Mesendoderm (in vitro differentiated cells): ENCODE data around the gene ANO2.

Experiments used
- DNase-seq: peaks from one replicate; pipeline ENCODE4 v3.0.0; 2013
- H2AK5ac ChIP-seq: 2 replicates; pipeline ENCODE4 v1.6.1; 2013; ENCODE audit warnings: low read length, inconsistent platforms
- H2BK120ac ChIP-seq: 2 replicates; pipeline ENCODE4 v1.6.1; 2013; ENCODE audit warnings: low read depth, mild to moderate bottlenecking, low read length, moderate library complexity, mixed read lengths
- H2BK15ac ChIP-seq: replicated peaks from 2 replicates; pipeline ENCODE4 v1.6.1; 2013; ENCODE audit warnings: low read depth, mild to moderate bottlenecking, moderate library complexity
- H2BK5ac ChIP-seq: 2 replicates; pipeline ENCODE4 v1.6.1; 2013; ENCODE audit warnings: low read length, inconsistent platforms
- H3K18ac ChIP-seq: 2 replicates; pipeline ENCODE4 v1.6.1; 2013; ENCODE audit warnings: mild to moderate bottlenecking, low read length, mixed read lengths
- H3K23ac ChIP-seq: one replicate; pipeline ENCODE4 v1.6.1; 2013; ENCODE audit warnings: low read length
- H3K27ac ChIP-seq: 2 replicates; pipeline ENCODE4 v1.5.1; 2013; ENCODE audit warnings: low read depth, mild to moderate bottlenecking, inconsistent platforms, low read length, moderate library complexity
- H3K27me3 ChIP-seq: 2 replicates; pipeline ENCODE4 v1.6.1; 2013; ENCODE audit warnings: low read length, control low read depth, mild to moderate bottlenecking, inconsistent platforms; ENCODE audit not compliant: insufficient read depth, poor library complexity
- H3K36me3 ChIP-seq: 2 replicates; pipeline ENCODE4 v1.6.1; 2013; ENCODE audit warnings: low read length, inconsistent platforms; ENCODE audit not compliant: control insufficient read depth, insufficient read depth
- H3K4ac ChIP-seq: one replicate; pipeline ENCODE4 v1.6.1; 2013; ENCODE audit warnings: low read depth, mild to moderate bottlenecking, low read length, moderate library complexity
- H3K4me1 ChIP-seq: 2 replicates; pipeline ENCODE4 v1.6.1; 2013; ENCODE audit warnings: low read depth, low read length, inconsistent platforms; ENCODE audit not compliant: control insufficient read depth
- H3K4me2 ChIP-seq: 2 replicates; pipeline ENCODE4 v1.6.1; 2013; ENCODE audit warnings: low read length
- H3K4me3 ChIP-seq: 2 replicates; pipeline ENCODE4 v1.5.1; 2013; ENCODE audit warnings: mild to moderate bottlenecking, low read length
- H3K56ac ChIP-seq: one replicate; pipeline ENCODE4 v1.6.1; 2013; ENCODE audit warnings: low read length
- H3K79me1 ChIP-seq: 2 replicates; pipeline ENCODE4 v1.6.1; 2013; ENCODE audit warnings: low read length, inconsistent platforms
- H3K79me2 ChIP-seq: 2 replicates; pipeline ENCODE4 v1.6.1; 2013; ENCODE audit warnings: mild to moderate bottlenecking, low read length; ENCODE audit not compliant: control insufficient read depth, insufficient read depth
- H3K9ac ChIP-seq: 2 replicates; pipeline ENCODE4 v1.6.1; 2013; ENCODE audit warnings: low read length, inconsistent platforms
- H4K5ac ChIP-seq: one replicate; pipeline ENCODE4 v1.6.1; 2013; ENCODE audit warnings: low read length
- H4K8ac ChIP-seq: one replicate; pipeline ENCODE4 v1.6.1; 2013; ENCODE audit warnings: low read depth, mild to moderate bottlenecking, control low read depth, low read length, moderate library complexity
- WGBS: extraction: QIAGEN DNeasy Blood & Tissue Kit; methylation state at CpG from one replicate; pipeline ENCODE4 v1.1.7; 2013; ENCODE audit warnings: low lambda C conversion rate, missing lambda C conversion rate; ENCODE audit not compliant: insufficient coverage; ENCODE audit errors: extremely low coverage; 5-methylcytosine and 5-hydroxymethylcytosine counted together

Gene ANO2

GRCh38 chr12:5925646-5926045 lies 19.4 kb downstream of the ANO2 start:
- Histone ChIP-seq H3K27ac (no peak overlapping the region), H3K4ac (no peak overlapping the region), H3K4me2 (no peak overlapping the region), H3K4me1 (no peaks in the 10 kb centered on the region), H3K4me3 (no peak overlapping the region), H3K56ac (no peak overlapping the region), H3K9ac (no peak overlapping the region), H4K8ac (no peak overlapping the region), H2BK5ac (no peak overlapping the region), H3K36me3 (no peaks in the 10 kb centered on the region), H4K5ac (no peak overlapping the region), H3K79me2 (no peaks in the 10 kb centered on the region), H3K79me1 (no peaks in the 10 kb centered on the region), H2AK5ac (no peak overlapping the region), H3K27me3 (no peaks in the 10 kb centered on the region), H3K23ac (no peak overlapping the region), H2BK15ac (no peak overlapping the region), H2BK120ac (no peak overlapping the region), H3K18ac (no peak overlapping the region)
- no CpG with 5 or more reads among the region's 9 CpGs for WGBS
- DNase-seq: no peak

- Histone ChIP-seq H4K8ac (no peak overlapping the region), H3K18ac (no peak overlapping the region), H3K79me1 (no peaks in the 10 kb centered on the region), H3K27me3 (no peaks in the 10 kb centered on the region), H4K5ac (no peak overlapping the region), H2BK5ac (no peak overlapping the region), H3K79me2 (no peaks in the 10 kb centered on the region), H3K9ac (no peak overlapping the region), H3K56ac (no peak overlapping the region), H2BK15ac (no peak overlapping the region), H3K27ac (no peak overlapping the region), H3K4me2 (no peak overlapping the region), H3K36me3 (no peaks in the 10 kb centered on the region), H3K4ac (no peak overlapping the region), H3K4me3 (no peak overlapping the region), H2BK120ac (no peak overlapping the region), H3K23ac (no peak overlapping the region), H3K4me1 (no peaks in the 10 kb centered on the region), H2AK5ac (no peak overlapping the region)
- DNase-seq: no peak
- WGBS: no CpG with 5 or more reads among the region's 7 CpGs
These were observed 20.7 kb downstream of the ANO2 start for GRCh38 chr12:5924342-5924741.

- no peak overlapping the region for H2BK120ac ChIP-seq
- DNase-seq: peak; percentile 32
- H3K27ac ChIP-seq: no peak overlapping the region
- H3K79me2 ChIP-seq: no peaks in the 10 kb centered on the region
- no peak overlapping the region for H4K8ac ChIP-seq
- no peak overlapping the region for H3K9ac ChIP-seq
- H4K5ac ChIP-seq: no peak overlapping the region
- no peaks in the 10 kb centered on the region for H3K36me3 ChIP-seq
- H3K4me1 ChIP-seq: no peaks in the 10 kb centered on the region
- no peaks in the 10 kb centered on the region for H3K79me1 ChIP-seq
- H2BK15ac ChIP-seq: no peak overlapping the region
- no peak overlapping the region for H3K56ac ChIP-seq
- H3K4ac ChIP-seq: no peak overlapping the region
- H2AK5ac ChIP-seq: no peak overlapping the region
- H2BK5ac ChIP-seq: no peak overlapping the region
- WGBS: no CpG with 5 or more reads among the region's 5 CpGs
- H3K23ac ChIP-seq: no peak overlapping the region
- no peak overlapping the region for H3K4me3 ChIP-seq
- H3K18ac ChIP-seq: no peak overlapping the region
- H3K27me3 ChIP-seq: no peaks in the 10 kb centered on the region
- no peak overlapping the region for H3K4me2 ChIP-seq
These were observed 21.3 kb downstream of the ANO2 start for GRCh38 chr12:5923751-5924150.

- Histone ChIP-seq H3K56ac (no peak overlapping the region), H2AK5ac (no peak overlapping the region), H2BK5ac (no peak overlapping the region), H3K27ac (no peak overlapping the region), H4K5ac (no peak overlapping the region), H3K27me3 (no peaks in the 10 kb centered on the region), H3K18ac (no peak overlapping the region), H3K79me1 (no peaks in the 10 kb centered on the region), H3K23ac (no peak overlapping the region), H3K4me1 (no peaks in the 10 kb centered on the region), H3K4me3 (no peak overlapping the region), H3K4ac (no peak overlapping the region), H3K36me3 (no peaks in the 10 kb centered on the region), H3K79me2 (no peaks in the 10 kb centered on the region), H3K9ac (no peak overlapping the region), H2BK120ac (no peak overlapping the region), H2BK15ac (no peak overlapping the region), H3K4me2 (no peak overlapping the region), H4K8ac (no peak overlapping the region)
- WGBS: no CpG with 5 or more reads among the region's 14 CpGs
- DNase-seq: no peak
These were observed 21.9 kb downstream of the ANO2 start for GRCh38 chr12:5923043-5923605.

GRCh38 chr12:5921966-5922899 lies 22.8 kb downstream of the ANO2 start:
- H3K4me2 ChIP-seq: no peak overlapping the region
- no peak overlapping the region for H2BK5ac ChIP-seq
- no peaks in the 10 kb centered on the region for H3K79me2 ChIP-seq
- H4K8ac ChIP-seq: no peak overlapping the region
- H2BK15ac ChIP-seq: no peak overlapping the region
- no peak overlapping the region for H4K5ac ChIP-seq
- H3K4ac ChIP-seq: no peak overlapping the region
- H3K4me1 ChIP-seq: no peaks in the 10 kb centered on the region
- no peaks in the 10 kb centered on the region for H3K27me3 ChIP-seq
- no peak for DNase-seq
- no peak overlapping the region for H3K4me3 ChIP-seq
- no peak overlapping the region for H2BK120ac ChIP-seq
- H3K36me3 ChIP-seq: no peaks in the 10 kb centered on the region
- H3K27ac ChIP-seq: no peak overlapping the region
- H3K9ac ChIP-seq: no peak overlapping the region
- no peaks in the 10 kb centered on the region for H3K79me1 ChIP-seq
- no peak overlapping the region for H3K23ac ChIP-seq
- H2AK5ac ChIP-seq: no peak overlapping the region
- H3K56ac ChIP-seq: no peak overlapping the region
- no peak overlapping the region for H3K18ac ChIP-seq
- no CpG with 5 or more reads among the region's 15 CpGs for WGBS
